H1 (cell line): ENCODE measurements around the gene COL16A1. TPM values are rescaled to one million over a fixed set of nuclear protein-coding genes. Genes with fewer than 3 reads are reported as not detected.

Source experiments
- ASH2L ChIP-seq: fragments of 200-600, 300-600 bp; sonication (generic); IDR thresholded peaks from one replicate; pipeline ENCODE4 v1.7.1; 2017; ENCODE audit warnings: low read length
- BCL11A ChIP-seq, 2 experiments: IDR thresholded peaks; one replicate each; pipeline ENCODE4 v1.6.1; 2011; ENCODE audit warnings: low read depth in 2 of 2, low read length in 2 of 2, mild to moderate bottlenecking in 2 of 2
- BRCA1 ChIP-seq: IDR thresholded peaks from 2 replicates; pipeline ENCODE4 v1.6.1; 2012; ENCODE audit warnings: low read depth, low read length, improper control_type of control experiment
- CBX5 ChIP-seq: fragments of 300-800, 300-1000 bp; sonication (generic); IDR thresholded peaks from 2 replicates; pipeline ENCODE4 v1.7.1; 2016; ENCODE audit warnings: antibody characterized with exemption, low read length, low read depth
- CTBP2 ChIP-seq: IDR thresholded peaks from 2 replicates; pipeline ENCODE4 v1.7.0; 2011; ENCODE audit warnings: borderline replicate concordance, mild to moderate bottlenecking, moderate library complexity, mixed read lengths, low read length; ENCODE audit not compliant: insufficient read depth, insufficient read length
- EP300 ChIP-seq, 2 experiments: IDR thresholded peaks; 1 replicate in 1 of 2; 2 replicates in 1 of 2; pipeline ENCODE4 v1.6.1; 2011 to 2012; ENCODE audit warnings: low read depth in 2 of 2, low read length in 2 of 2, mild to moderate bottlenecking in 2 of 2, borderline replicate concordance in 1 of 2, inconsistent platforms in 1 of 2, moderate library complexity in 1 of 2
- FOSL1 ChIP-seq: IDR thresholded peaks from 2 replicates; pipeline ENCODE4 v1.6.1; 2011; ENCODE audit warnings: mild to moderate bottlenecking, low read depth, low read length, moderate library complexity; ENCODE audit not compliant: insufficient read depth
- GABPA ChIP-seq: IDR thresholded peaks from 2 replicates; pipeline ENCODE4 v1.6.1; 2011; ENCODE audit warnings: mild to moderate bottlenecking, low read length, moderate library complexity, borderline replicate concordance; ENCODE audit not compliant: insufficient read depth
- HDAC2 ChIP-seq, 2 experiments: fragments of 300-600 bp in 1 of 2; sonication (generic) in 1 of 2; IDR thresholded peaks; 2 replicates each; pipeline ENCODE4 v1.6.1; 2011 to 2012; ENCODE audit warnings: low read depth in 2 of 2, low read length in 2 of 2, mild to moderate bottlenecking in 2 of 2, moderate library complexity in 2 of 2, borderline replicate concordance in 1 of 2, inconsistent platforms in 1 of 2
- JUND ChIP-seq: IDR thresholded peaks from 2 replicates; pipeline ENCODE4 v1.6.1; 2011; ENCODE audit warnings: mild to moderate bottlenecking, improper control_type of control experiment, low read length
- KDM4A ChIP-seq: IDR thresholded peaks from one replicate; pipeline ENCODE4 v1.7.1; 2012; ENCODE audit warnings: low read depth, mild to moderate bottlenecking, moderate library complexity, low read length, inconsistent platforms; ENCODE audit not compliant: severe bottlenecking
- KDM5A ChIP-seq: fragments of 200-600 bp; IDR thresholded peaks from 2 replicates; pipeline ENCODE4 v1.7.1; 2012; ENCODE audit warnings: mild to moderate bottlenecking, low read length, inconsistent platforms, mixed read lengths
- NANOG ChIP-seq: IDR thresholded peaks from 2 replicates; pipeline ENCODE4 v1.6.1; 2011; ENCODE audit warnings: low read length, low read depth, mild to moderate bottlenecking, inconsistent platforms; ENCODE audit not compliant: insufficient read depth, poor library complexity, severe bottlenecking
- POLR2AphosphoS5 ChIP-seq: IDR thresholded peaks from 2 replicates; pipeline ENCODE4 v1.6.1; 2011; ENCODE audit warnings: low read depth, low read length
- POU5F1 ChIP-seq: IDR thresholded peaks from 2 replicates; pipeline ENCODE4 v1.6.1; 2011; ENCODE audit warnings: low read depth, mild to moderate bottlenecking, low read length, moderate library complexity
- RNF2 ChIP-seq: fragments of 200-900, 300-1000 bp; sonication (generic); IDR thresholded peaks from 2 replicates; pipeline ENCODE4 v1.7.1; 2016; ENCODE audit warnings: borderline replicate concordance, low read depth, mild to moderate bottlenecking, antibody characterized with exemption, low read length; ENCODE audit not compliant: poor library complexity, severe bottlenecking; ENCODE audit errors: missing control alignments
- SAP30 ChIP-seq: fragments of 300-600 bp; sonication (generic); IDR thresholded peaks from 2 replicates; pipeline ENCODE4 v1.7.1; 2012; ENCODE audit warnings: low read length, moderate library complexity, mild to moderate bottlenecking, inconsistent platforms; ENCODE audit not compliant: insufficient read depth, insufficient replicate concordance
- SIRT6 ChIP-seq: IDR thresholded peaks from one replicate; pipeline ENCODE4 v1.7.1; 2012; ENCODE audit warnings: low read length, inconsistent platforms
- SP4 ChIP-seq: IDR thresholded peaks from 2 replicates; pipeline ENCODE4 v1.6.1; 2012; ENCODE audit warnings: low read length, inconsistent platforms
- SRF ChIP-seq: IDR thresholded peaks from 2 replicates; pipeline ENCODE4 v1.6.1; 2011; ENCODE audit warnings: mild to moderate bottlenecking, low read depth, low read length, moderate library complexity
- TBP ChIP-seq: IDR thresholded peaks from 2 replicates; pipeline ENCODE4 v1.6.1; 2011; ENCODE audit warnings: low read depth, low read length, improper control_type of control experiment
- TCF12 ChIP-seq: IDR thresholded peaks from 2 replicates; pipeline ENCODE4 v1.6.1; 2011; ENCODE audit warnings: low read depth, mild to moderate bottlenecking, low read length
- polyA plus RNA-seq, 7 experiments: library from polyadenylated mRNA; depleted of rRNA in 3 of 7; stranded (reverse) in 5 of 7; unstranded in 2 of 7; fragments of >200 nt in 5 of 7; fragments of 200-250 nt in 2 of 7; gene quantifications; 1 replicate in 5 of 7; 2 replicates in 1 of 7; 4 replicates in 1 of 7; pipeline versions ENCODE4 v1.2.1 to v1.2.3, GENCODE V29; 2011 to 2013; ENCODE audit warnings: missing spikeins in 2 of 7, mixed read lengths in 2 of 7
- total RNA-seq: library from RNA; stranded (reverse); fragmentation: NEBNext Ultra II Directional; extraction: Animal tissue kit (Norgen Biotek cat#: 25700); gene quantifications from 2 replicates; pipeline ENCODE4 v1.2.1, GENCODE V29; 2021
- TF ChIP-seq, protein P1 (sequence below): IDR thresholded peaks from 2 replicates; pipeline ENCODE4 v1.6.1; 2012; ENCODE audit warnings: inconsistent platforms

The COL16A1 gene
- total and polyA plus RNA-seq, 2 of the 8 experiments (the other 6 are each of a cell fraction or from before 2014, with no cell fraction given), result 2.0 to 10.5 TPM

DNA sequence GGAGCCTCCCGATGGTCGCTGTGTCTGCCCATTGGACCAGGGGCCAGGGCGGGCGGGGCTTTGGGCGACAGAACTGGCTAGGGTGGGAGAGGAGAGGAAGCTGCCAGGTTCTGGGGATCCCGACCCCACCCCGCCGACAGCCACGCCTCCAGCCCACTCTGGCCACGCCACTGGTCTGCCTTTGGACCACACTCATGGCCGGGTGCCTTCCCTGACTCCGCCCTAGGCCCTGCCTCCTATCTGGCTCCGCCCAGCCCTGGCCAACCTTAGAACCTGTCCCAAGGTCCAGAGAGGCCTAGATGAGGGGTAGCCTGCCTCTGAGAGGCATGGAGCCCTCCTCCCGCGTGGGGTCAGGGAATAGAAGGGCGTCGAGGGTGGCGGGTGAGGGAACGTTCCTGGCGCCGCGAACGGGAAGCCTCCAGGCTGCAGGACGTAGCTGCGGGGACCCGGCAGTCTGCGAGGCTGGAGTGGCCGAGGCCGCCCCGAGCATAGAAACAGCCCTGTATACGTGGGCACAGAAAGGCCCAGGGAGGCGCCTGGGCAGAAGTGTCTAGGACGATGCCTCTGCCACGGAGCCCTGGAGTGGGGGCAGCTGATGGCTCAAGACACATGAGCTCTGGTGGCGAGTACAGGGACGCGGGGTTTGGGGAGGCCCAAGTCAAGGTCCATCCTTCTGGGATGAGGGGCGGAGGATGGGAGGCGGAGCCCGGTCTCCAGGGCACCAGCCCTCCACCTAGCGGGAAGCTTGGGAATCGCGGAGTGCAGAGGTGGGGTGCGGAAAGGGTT lies 11.5 kb upstream of the COL16A1 start (continued):
- TF ChIP-seq EP300 (IDR thresholded peaks at IDR 0.05; ENCODE audit: borderline replicate concordance in 1 of 2, low read depth in 2 of 2, low read length in 2 of 2) (no peak), JUND (no peak), POU5F1 (no peak), TBP (0 out of 2 replicates have a peak, but pooled peaks have one; percentile 17), RNF2 (no peak), HDAC2 (IDR thresholded peaks at IDR 0.05; ENCODE audit: borderline replicate concordance in 1 of 2, low read depth in 2 of 2, low read length in 2 of 2) (no peak), GABPA (peak; percentile 31; the same call in 1 of the 2 replicates), KDM5A (no peak), TCF12 (no peak), CBX5 (no peak), CTBP2 (no peak), POLR2AphosphoS5 (no peak), FOSL1 (no peak), BRCA1 (no peak), SAP30 (no peak), SIRT6 (no peak), NANOG (no peak), ASH2L (peak; percentile 19), BCL11A (IDR thresholded peaks at IDR 0.05; ENCODE audit: low read depth in 2 of 2, low read length in 2 of 2) (no peak), SP4 (no peak), KDM4A (peak; percentile 50), SRF (no peak)
- TF ChIP-seq, protein P1, sequence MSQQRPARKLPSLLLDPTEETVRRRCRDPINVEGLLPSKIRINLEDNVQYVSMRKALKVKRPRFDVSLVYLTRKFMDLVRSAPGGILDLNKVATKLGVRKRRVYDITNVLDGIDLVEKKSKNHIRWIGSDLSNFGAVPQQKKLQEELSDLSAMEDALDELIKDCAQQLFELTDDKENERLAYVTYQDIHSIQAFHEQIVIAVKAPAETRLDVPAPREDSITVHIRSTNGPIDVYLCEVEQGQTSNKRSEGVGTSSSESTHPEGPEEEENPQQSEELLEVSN, result no peak
